Stimulated activated CD4-positive, alpha-beta T cell treated with anti-CD3 and anti-CD28 coated beads, Interleukin-15, amount 100 ng/mL, for 1 hour (primary cell): ENCODE measurements around the gene TCF12.
"Not testable (repeated sequence)": the region's sequence is repeated elsewhere in the genome, so short reads cannot be mapped to it uniquely, and the experiment has no call there.

ENCODE experiments used
- DNase-seq, 2 donors: peaks; one replicate each; pipeline ENCODE4 v3.0.0-alpha.2; 2020; ENCODE audit warnings: low read depth in 1 of 2, low spot score in 1 of 2

TCF12 gene

DNA sequence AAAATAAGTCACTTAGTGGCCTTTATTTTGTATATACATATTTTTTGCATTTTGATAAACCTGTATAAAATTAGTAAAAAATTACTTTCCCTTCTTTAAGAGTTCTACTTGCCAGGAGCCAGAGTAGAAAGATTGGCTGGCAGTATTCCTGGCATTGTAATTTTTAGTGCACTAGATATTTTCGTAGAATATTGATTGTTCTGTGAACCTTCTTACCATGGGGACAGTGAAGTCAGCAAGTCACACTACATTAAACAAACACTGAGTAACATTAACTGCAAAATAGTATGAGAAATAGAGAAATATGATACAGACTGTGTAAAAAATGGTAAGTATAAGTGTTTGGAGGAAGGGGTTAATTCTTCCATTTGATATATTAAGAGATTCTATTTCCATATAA, 26.0 kb downstream of the TCF12 start:
- no peak for DNase-seq

DNA sequence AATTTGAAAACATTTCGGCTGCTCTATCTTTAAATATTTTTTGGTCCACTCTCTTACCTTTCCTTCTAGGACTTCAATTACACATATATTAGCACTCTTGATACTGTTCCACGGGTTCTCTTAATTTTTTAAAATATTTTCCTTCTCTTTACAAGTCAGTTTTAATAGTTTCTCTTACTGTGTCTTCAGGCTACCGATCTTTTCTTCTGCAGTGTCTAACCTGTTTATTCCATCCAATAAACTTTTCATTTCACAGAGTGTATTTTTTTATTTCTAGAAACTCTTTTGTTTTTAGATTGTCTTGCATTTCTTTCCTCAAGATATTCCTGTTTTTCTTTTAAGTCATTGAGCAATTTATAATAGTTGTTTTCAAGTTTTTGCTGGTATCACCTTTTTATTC, 27.7 kb downstream of the TCF12 start:
- DNase-seq = no peak

DNA sequence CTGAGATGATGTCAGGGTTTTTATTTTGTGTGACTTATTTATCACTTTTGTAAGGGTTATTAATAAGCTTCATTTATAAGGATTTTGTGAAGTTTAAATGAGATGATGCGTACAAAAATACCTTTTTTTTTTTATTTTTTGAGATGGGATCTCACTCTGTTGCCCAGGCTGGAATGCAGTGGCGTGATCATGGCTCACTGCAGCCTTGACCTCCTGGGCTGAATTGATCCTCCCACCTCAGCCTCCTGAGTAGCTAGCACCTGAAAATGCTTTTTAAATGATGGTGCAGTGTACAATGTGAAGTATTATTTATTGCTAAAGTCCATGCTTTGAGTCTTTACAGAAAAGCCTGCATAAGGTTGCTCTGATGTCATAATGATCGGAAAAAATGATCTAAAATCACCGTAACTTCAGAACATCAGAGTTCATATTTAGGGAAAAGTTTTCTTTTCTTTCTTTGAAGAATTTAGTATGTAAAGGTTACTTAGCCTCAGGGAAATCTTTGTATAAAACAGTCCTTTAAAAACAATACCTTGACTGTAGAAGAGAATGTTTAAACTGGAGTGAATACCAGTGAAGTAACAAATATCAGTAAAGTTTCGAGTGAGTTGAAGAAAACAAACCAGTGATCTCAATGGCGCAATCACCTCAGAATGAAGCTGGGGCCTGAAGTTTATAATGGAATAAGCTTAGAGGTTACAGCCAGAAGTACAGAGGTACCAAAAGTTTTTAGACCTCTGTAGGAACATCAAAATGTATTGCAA, 29.7 kb downstream of the TCF12 start:
- DNase-seq = no peak

DNA sequence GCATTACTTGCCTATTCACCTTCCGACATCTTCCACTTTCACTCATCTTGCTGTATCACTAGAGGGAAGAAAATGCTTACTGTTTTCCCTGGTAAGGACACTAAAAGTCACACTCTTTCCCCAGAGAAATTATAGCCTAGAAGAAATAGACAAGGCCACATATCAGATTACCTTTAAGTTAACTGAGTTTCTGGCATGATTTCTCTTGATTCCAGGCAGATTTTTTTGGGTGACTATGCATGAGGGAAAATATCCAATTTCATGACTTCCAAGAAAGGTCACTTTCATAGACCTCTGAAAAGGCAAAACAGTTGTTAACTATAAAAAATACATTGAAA, 30.3 kb downstream of the TCF12 start:
- DNase-seq = no peak

DNA sequence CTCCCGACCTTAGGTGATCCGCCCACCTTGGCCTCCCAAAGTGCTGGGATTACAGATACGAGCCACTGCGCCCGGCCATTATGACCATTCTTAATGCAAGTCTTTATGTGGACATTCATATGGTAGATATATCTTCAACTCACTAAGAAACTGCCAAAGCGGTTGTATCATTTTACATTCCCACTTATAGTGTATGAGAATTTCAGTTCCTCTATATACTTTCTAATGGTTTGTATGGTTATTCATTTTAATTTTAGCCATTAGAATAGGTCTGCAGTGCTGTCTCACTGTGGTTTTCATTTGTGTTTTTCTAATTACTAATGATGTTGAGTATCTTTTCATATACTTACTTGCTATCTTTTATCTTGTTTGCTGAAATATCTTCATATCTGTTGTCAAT, 32.5 kb downstream of the TCF12 start:
- DNase-seq = no peak

DNA sequence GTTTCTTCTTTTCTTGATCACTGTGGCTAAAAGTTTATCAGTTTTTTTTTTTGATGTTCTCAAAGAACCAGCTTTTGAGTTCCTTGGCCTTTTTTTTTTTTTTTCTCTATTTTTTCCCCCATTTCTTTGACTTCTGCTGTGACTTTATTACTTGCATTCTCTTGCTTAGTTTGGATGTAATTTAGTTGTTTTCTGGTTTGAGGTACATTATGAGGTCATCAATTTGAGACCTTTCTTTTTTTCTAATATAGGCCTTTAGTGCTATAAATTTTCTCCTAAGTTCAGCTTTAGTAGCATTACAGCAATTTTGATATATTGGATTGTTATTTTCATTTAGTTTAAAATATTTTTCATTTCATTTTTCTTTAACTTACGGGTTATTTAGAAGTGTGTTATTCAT, 35.3 kb downstream of the TCF12 start:
- DNase-seq = no peak

DNA sequence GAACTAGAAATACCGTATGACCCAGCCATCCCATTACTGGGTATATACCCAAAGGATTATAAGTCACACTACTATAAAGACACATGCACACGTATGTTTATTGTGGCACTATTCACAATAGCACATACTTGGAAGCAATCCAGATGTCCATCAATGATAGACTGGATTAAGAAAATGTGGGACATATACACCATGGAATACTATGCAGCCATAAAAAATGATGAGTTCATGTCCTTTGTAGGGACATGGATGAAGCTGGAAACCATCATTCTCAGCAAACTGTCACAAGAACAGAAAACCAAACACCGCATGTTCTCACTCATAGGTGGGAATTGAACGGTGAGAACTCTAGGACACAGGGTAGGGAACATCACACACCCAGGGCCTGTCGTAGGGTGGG, 36.6 kb downstream of the TCF12 start:
- not testable (repeated sequence) for DNase-seq

DNA sequence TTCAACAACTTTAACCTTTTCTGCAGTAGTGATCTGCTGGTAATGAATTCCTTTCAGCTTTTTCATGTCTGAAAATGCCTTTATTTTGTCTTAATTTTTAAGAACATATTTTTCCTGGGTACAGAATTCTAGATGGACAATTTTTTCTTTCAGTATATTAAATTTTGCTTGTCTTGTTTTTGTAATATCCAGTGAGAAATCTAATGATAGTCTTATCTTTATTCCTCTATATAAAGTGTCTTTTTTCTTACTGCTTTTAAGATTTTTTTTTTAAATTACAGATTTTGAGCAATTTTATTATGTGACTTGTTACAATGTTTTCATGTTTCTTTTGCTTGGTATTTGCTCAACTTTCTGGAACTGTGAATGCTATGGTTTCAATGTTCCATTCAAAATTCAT, 38.1 kb downstream of the TCF12 start:
- no peak for DNase-seq

DNA sequence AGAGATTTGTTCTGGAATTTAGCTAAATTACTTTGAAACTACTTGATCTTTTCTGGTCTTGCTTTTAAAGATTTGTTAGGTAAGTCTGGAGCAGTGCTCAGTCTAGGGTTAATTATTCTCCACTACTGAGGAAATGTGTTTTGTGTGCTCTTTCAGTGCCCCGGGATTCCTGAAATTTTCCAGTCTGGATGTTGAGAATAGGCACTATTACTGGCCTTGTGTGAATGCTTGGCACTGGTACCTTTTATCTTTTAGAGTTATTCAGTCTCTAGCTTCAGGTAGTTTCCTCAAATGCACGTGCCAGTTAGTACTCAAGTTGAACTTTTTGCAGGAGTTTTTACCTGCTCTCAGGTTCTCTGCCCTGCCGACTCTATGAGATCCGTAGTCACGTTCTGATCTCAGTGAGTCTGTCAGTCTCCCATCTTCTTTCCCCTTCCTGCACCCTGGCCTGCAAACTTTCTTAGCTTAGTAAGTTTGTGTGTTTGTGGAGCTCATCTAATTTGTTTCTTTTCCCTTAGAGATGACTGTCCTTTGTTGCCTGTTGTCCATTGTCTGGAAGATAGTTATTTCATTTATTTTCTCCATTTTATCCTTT, 39.5 kb downstream of the TCF12 start:
- DNase-seq = no peak

DNA sequence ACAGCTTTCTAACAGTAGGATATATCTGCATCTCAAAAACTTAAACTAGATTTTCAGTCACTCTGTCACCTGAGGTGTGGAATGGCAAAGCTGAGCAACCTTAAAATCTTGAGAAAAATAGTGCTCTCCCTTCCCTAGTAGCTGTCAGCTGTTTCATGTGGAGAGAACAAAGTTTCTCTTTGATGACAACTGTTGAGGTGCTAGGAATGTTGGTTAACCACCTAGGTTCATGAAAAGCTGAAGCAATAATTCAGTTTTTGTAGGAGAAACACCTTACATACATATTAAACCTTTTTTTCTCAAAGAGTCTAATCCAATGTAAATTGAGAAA, 40.8 kb downstream of the TCF12 start:
- no peak for DNase-seq

DNA sequence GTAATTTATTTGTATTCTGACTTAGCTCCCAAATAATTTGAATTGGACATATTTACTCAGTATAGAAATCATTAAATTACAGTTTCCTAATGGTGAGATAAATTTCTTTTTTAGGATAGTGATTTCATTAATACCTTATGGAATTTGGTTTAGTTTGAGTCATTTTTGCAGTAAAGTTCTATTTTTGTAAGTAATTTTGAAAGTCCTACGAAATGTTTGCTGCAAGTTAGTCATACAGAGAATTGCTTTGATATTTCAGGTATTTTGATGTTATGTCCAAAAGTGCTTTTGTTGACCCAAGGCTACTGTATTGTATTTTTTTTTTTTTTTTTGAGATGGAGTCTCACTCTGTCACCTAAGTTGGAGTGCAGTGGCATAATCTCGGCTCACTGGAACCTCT, 41.7 kb downstream of the TCF12 start:
- DNase-seq = no peak

DNA sequence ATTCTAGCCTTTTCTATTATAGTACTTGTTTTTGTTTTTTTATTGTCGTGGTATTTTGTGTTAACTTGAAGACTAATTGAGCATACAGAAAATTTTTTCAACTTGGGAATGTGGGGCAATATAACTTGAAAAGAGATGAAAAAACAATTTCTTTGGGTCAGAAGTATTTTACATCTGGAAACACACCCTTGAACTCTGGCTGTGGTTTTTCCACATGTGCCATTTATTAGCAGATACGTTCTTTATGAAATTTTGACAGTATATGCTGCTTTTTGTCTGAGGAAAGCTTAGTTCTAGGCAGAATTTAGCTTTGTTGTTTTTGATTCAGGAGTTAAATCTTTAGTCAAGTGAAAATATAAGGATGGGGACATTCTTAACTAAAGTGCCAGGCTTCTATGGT, 44.7 kb downstream of the TCF12 start:
- no peak for DNase-seq

DNA sequence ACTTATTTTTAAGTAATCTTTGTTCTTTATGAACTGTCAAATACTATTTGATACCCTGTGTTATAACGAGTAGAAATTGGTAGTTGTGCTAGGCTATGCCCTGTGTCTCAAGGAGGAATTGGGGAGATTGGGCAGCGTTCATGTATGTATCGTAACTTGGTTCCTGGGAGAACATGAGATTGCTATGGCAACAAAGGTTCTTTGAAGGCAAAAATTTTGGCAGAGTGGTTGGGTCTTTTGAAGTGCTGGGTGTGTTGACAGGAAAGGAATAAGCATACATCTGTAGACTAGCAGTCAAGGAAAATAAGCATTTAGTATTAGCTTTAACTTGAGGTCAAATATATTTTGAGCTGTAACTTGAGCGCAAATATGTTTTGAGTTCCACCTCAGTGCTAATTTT, 45.3 kb downstream of the TCF12 start:
- no peak for DNase-seq

DNA sequence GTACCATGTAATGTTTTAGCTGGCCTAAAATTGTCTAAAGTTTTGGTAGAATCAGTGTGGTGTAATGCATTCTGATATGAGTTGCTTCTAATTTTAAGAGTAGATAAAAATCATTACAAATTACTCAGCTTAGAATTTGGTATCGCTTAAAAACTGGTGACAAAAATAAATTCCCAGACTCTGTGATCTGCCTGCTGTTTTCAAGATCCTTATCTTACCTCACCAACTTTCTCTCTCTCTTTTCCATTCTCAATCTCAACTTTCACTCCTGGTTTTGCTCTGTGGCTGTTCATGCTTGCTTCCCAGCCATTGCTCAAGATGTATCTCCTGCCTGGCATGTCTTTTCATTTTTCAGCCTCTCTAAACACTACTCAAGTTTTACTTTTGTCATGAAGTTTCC, 45.7 kb downstream of the TCF12 start:
- no peak for DNase-seq

DNA sequence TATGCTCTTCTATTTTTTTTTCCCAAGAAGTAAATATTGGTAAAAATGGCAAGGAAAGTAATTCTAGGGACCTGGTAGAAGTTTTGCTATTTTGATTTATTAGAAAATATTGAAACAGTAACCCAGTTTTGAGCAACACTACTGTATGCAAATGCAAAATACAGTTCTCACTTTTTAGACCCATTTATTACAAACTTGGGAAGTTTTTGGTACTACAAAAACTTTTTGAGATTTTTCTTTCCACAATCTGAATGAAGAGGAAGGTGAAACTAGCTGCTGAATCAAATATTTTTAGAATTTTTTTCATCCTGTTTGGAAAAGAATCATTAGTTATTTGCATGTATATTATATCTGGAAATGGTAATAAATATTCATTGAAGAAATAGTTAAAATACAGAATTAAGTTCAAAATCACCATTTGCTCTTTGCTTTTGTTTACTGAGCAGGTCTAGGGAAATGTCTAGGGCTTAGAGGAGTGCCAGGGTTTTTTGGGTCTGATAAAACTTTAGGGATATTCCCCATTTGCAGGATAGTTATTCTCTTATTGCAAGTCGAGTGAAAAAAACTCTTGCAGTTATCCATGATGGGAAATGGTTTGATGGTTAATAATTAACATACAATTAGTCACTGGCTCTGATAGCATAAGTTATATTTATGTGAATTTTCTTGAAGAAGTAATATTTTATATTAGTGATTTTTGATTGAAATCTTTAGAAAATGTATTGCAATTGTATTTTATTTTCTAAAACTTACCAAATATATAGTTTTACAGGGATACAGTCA, 47.0 kb downstream of the TCF12 start:
- DNase-seq = no peak

DNA sequence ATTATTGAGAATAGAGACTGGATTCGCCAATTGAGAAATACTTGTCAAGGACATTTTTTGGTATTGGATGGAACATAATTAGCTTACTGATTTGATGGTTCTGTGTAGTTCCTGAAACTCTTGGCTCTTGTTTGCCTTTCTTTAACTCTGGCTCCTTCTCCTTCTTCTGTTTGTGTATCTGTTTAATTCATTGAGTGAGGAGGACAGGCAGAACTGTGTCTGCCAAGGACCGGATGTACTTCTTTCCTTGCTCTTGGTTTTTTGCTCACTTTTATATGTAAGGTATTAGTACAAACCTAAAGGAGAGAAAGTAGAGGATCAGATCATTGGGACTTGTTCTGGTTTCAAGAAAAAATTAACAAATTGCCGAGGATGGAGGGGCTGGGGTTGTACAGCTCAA, 48.9 kb downstream of the TCF12 start:
- DNase-seq = no peak

DNA sequence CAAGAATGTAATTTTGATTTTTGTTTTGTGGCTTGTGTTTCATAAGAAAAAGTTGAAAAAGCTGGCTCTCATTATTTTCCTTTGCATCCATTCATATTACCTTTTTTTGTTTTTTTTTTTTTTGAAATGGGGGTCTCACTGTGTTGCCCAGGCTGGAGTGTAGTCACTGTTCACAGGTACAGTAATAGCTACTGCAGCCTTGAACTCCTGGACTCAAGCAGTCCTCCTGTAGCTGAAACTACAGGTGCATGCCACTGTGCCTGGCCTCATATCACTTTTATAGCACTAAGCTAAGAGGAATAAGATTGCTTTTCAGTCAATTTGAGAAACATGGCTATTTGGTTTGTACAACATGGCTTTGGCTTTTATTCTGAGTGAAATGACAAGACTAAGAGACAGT, 49.8 kb downstream of the TCF12 start:
- no peak for DNase-seq

DNA sequence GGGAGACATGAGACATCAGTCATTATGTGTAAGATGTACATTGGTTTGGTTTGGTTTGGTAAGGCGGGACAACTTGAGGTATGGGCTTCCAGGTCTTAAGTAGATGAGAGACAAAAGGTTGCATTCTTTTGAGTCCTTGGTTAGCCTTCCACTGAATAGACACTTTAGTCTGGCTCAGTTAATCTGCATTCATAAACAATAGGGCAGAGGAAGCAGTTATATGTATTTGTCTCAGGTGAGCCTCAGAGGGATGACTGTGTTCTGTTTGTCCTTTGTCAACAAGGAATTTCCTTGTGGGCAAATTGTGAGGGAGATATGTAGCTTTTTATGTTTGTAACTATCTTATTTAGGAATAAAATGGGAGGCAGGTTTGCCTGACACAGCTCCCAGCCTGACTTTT, 50.4 kb downstream of the TCF12 start:
- no peak for DNase-seq

DNA sequence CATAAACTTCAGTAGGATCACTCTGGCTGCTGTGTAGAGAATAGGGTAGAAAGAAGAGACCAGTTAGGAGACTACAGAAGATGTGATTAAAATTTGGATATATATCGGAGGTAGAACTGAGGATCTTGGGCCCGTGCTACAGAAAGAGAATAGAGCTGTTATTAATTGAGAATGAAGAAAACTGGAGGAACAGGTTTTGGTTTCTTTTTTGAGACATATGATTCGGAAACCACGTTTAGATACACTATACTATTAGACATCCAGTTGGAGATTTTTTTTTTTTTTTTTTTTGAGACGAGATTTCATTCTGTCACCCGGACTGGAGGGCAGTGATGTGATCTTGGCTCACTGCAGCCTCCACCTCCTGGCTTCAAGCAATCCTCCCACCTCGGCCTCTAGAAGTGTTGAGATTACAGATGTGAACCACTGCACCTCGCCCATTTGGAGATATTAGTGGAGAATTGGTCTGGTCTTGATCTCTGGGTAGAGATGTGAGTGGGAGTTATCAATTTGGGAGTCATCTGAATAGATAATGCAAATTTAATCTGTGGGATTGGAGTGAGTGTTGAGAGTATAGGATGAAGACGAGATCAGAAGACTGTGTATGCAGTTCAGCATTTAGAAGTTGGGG, 50.9 kb downstream of the TCF12 start:
- DNase-seq = no peak

DNA sequence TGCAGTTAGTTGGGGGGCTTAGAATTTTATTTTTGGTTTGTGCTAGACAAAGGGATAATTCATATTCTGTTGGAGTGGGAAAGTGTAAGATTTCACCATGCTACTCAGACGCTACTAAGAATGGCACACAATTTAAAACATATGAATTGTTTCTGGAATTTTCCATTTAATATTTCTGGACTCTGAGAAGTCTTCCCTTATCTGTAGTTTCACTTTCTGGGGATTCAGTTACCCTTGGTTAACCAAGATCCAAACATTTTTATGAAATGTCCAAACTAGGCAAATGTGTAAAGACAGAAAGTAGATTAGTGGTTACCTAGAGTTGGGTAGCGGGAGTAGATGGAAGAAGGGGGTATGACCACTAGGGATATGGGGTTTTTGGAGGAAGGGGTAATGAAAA, 53.1 kb downstream of the TCF12 start:
- DNase-seq = no peak

DNA sequence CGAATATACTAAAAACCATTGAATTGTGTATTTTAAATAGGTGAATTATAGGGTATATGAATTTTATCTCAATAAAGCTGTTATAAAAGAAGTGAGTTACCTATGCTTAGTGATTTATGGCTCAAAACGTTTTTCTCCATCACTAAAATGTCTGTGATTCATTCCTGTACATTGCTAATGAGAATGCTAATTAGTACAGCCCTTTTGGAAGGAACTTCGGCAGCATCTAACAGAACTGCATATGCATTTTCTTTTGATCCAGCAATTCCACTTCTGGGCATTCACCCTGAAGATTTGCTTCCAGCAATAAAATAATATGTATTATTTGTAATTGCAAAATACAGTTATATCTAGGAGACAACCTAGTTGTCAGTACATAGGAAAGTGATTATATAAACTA, 53.6 kb downstream of the TCF12 start:
- DNase-seq = no peak

DNA sequence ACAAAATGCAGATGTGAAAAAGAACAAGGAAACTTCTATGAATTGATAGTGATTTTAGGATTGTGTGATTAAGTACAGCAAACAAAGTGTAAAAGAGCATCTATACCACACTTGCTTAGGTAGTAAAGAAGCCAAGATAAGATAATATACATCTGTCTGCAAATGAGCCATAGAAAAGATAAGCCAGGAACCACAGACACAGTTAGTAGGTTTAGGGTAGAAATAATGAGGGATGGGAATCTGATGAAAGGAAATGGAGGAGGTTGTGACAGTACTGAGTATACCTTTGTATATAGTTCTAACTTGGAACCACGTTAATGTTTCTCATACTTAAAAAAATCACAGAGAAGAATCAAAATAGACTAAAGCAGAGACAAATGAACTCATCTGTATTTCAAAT, 54.0 kb downstream of the TCF12 start:
- DNase-seq = no peak
